WTC11 (cell line): ENCODE measurements around the gene TIMM44. TPM values are rescaled to one million over a fixed set of nuclear protein-coding genes. Genes with fewer than 3 reads are reported as not detected.

ENCODE experiments used
- ATAC-seq: fragments of 200-7000 bp; cut with Tn5 transposase; 2 replicates; pipeline ENCODE4 v1.10.0; 2021; ENCODE audit warnings: mild to moderate bottlenecking, moderate library complexity
- CTCF ChIA-PET: fragments of 300-600 bp; sonication (Branson Sonifier 250); formaldehyde crosslinking; loops from one replicate; lab custom pipeline; 2021; ENCODE audit warnings: antibody characterized with exemption; lab: Charles Lee
- POLR2A ChIA-PET: fragments of 350-600 bp; sonication (Branson Sonifier 250); formaldehyde crosslinking; loops from one replicate; lab custom pipeline; 2021; ENCODE audit warnings: antibody characterized with exemption; lab: Charles Lee
- DNase-seq: peaks from one replicate; pipeline ENCODE4 v3.0.0; 2021; ENCODE audit warnings: low spot score
- H3K27ac Mint-ChIP-seq: 2 replicates; pipeline ENCODE4 v1.8.0; 2021; ENCODE audit warnings: mixed read lengths
- H3K27me3 Mint-ChIP-seq: 2 replicates; pipeline ENCODE4 v1.8.0; 2021; ENCODE audit warnings: low read depth, mild to moderate bottlenecking, moderate library complexity, mixed read lengths
- H3K36me3 Mint-ChIP-seq: 2 replicates; pipeline ENCODE4 v1.8.0; 2021; ENCODE audit warnings: mixed read lengths
- H3K4me1 Mint-ChIP-seq: 2 replicates; pipeline ENCODE4 v1.8.0; 2022; ENCODE audit warnings: mixed read lengths
- H3K4me3 Mint-ChIP-seq: 2 replicates; pipeline ENCODE4 v1.8.0; 2021; ENCODE audit warnings: mild to moderate bottlenecking, moderate library complexity, mixed read lengths
- H3K9me3 Mint-ChIP-seq: 2 replicates; pipeline ENCODE4 v1.8.0; 2021; ENCODE audit warnings: mixed read lengths
- CDX4 ChIP-seq: fragments of 250-450 bp; sonication (Bioruptor Pico); IDR thresholded peaks from 2 replicates; pipeline ENCODE4 v1.9.0; 2021; ENCODE audit warnings: moderate library complexity, mild to moderate bottlenecking, inconsistent platforms, borderline replicate concordance
- CREB1 ChIP-seq: sonication (generic); formaldehyde crosslinking; IDR thresholded peaks from 2 replicates; pipeline ENCODE4 v1.8.0; 2023; ENCODE audit warnings: mild to moderate bottlenecking, missing genetic modification reagents
- CREM ChIP-seq: sonication (generic); formaldehyde crosslinking; IDR thresholded peaks from 2 replicates; pipeline ENCODE4 v1.8.1; 2022; ENCODE audit warnings: mild to moderate bottlenecking, missing genetic modification reagents, moderate library complexity
- CTCF ChIP-seq: fragments of 200-600 bp; IDR thresholded peaks from 2 replicates; pipeline ENCODE4 v1.8.0; 2022; ENCODE audit warnings: antibody characterized with exemption
- E2F4 ChIP-seq: sonication (generic); formaldehyde crosslinking; IDR thresholded peaks from 2 replicates; pipeline ENCODE4 v1.8.1; 2022; ENCODE audit warnings: low read depth, mild to moderate bottlenecking, moderate library complexity, missing genetic modification reagents, borderline replicate concordance
- ESRRA ChIP-seq: sonication (generic); formaldehyde crosslinking; IDR thresholded peaks from 2 replicates; pipeline ENCODE4 v1.8.1; 2022; ENCODE audit warnings: mild to moderate bottlenecking, missing genetic modification reagents, borderline replicate concordance
- MLX ChIP-seq: sonication (generic); formaldehyde crosslinking; IDR thresholded peaks from 2 replicates; pipeline ENCODE4 v1.8.1; 2023; ENCODE audit warnings: mild to moderate bottlenecking, missing genetic modification reagents, moderate library complexity
- NFATC4 ChIP-seq: fragments of 250-450 bp; sonication (Bioruptor Pico); IDR thresholded peaks from 2 replicates; pipeline ENCODE4 v1.9.0; 2021; ENCODE audit warnings: mild to moderate bottlenecking
- NR2C2 ChIP-seq: sonication (generic); formaldehyde crosslinking; IDR thresholded peaks from 2 replicates; pipeline ENCODE4 v1.8.0; 2022; ENCODE audit warnings: mild to moderate bottlenecking, missing genetic modification reagents
- SMAD3 ChIP-seq: sonication (generic); formaldehyde crosslinking; IDR thresholded peaks from 2 replicates; pipeline ENCODE4 v1.8.0; 2022; ENCODE audit warnings: missing genetic modification reagents, mild to moderate bottlenecking, borderline replicate concordance
- TEAD4 ChIP-seq: sonication (generic); formaldehyde crosslinking; IDR thresholded peaks from 2 replicates; pipeline ENCODE4 v1.8.0; 2022; ENCODE audit warnings: mild to moderate bottlenecking, missing genetic modification reagents
- ZMAT4 ChIP-seq: fragments of 250-450 bp; sonication (Bioruptor Pico); IDR thresholded peaks from 2 replicates; pipeline ENCODE4 v1.9.0; 2021; ENCODE audit warnings: mild to moderate bottlenecking
- total RNA-seq: library from RNA; stranded (reverse); gene quantifications from 3 replicates; pipeline ENCODE4 v1.2.3, GENCODE V29; 2021
- TF ChIP-seq, protein P1 (sequence below): sonication (generic); formaldehyde crosslinking; IDR thresholded peaks from 2 replicates; pipeline ENCODE4 v1.8.0; 2023; ENCODE audit warnings: mild to moderate bottlenecking, missing genetic modification reagents
- TF ChIP-seq, protein P2 (sequence below): fragments of 250-450 bp; sonication (Bioruptor Pico); IDR thresholded peaks from 2 replicates; pipeline ENCODE4 v1.9.0; 2021; ENCODE audit warnings: mild to moderate bottlenecking
- TF ChIP-seq, protein P3 (sequence below): sonication (generic); formaldehyde crosslinking; IDR thresholded peaks from 2 replicates; pipeline ENCODE4 v1.8.0; 2022; ENCODE audit warnings: mild to moderate bottlenecking, missing genetic modification reagents

Gene TIMM44
- total RNA-seq, 1 experiment from 2014 or later: 129 TPM

- no peak overlapping the region for H3K27ac Mint-ChIP-seq
- no peak for DNase-seq
- H3K36me3 Mint-ChIP-seq: no peaks in the 10 kb centered on the region
- H3K4me3 Mint-ChIP-seq: peak overlapping the region; percentile 45; the same call in 1 of the 2 replicates
- no peaks in the 10 kb centered on the region for H3K9me3 Mint-ChIP-seq
- CTCF ChIA-PET: interaction anchor here (0.7 to 2.9 kb wide), 6 partner anchors 20 to 71 kb away, joined by 3 to 11 read pairs (median 4); partner anchors contain the start of genes MAP2K7 and TIMM44
- no peak for ATAC-seq
- peaks cover 9% of the 10 kb centered on the region for H3K27me3 Mint-ChIP-seq
- no peak for TF ChIP-seq CDX4 (CRISPR knock-in tag)
- TF ChIP-seq CTCF: no peak
- no peak for TF ChIP-seq SMAD3 (CRISPR knock-in tag)
- TF ChIP-seq, protein P1, sequence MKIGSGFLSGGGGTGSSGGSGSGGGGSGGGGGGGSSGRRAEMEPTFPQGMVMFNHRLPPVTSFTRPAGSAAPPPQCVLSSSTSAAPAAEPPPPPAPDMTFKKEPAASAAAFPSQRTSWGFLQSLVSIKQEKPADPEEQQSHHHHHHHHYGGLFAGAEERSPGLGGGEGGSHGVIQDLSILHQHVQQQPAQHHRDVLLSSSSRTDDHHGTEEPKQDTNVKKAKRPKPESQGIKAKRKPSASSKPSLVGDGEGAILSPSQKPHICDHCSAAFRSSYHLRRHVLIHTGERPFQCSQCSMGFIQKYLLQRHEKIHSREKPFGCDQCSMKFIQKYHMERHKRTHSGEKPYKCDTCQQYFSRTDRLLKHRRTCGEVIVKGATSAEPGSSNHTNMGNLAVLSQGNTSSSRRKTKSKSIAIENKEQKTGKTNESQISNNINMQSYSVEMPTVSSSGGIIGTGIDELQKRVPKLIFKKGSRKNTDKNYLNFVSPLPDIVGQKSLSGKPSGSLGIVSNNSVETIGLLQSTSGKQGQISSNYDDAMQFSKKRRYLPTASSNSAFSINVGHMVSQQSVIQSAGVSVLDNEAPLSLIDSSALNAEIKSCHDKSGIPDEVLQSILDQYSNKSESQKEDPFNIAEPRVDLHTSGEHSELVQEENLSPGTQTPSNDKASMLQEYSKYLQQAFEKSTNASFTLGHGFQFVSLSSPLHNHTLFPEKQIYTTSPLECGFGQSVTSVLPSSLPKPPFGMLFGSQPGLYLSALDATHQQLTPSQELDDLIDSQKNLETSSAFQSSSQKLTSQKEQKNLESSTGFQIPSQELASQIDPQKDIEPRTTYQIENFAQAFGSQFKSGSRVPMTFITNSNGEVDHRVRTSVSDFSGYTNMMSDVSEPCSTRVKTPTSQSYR (CRISPR knock-in tag): no peak
- TF ChIP-seq NR2C2 (CRISPR knock-in tag): no peak
- TF ChIP-seq ZMAT4 (CRISPR knock-in tag): no peak
- TF ChIP-seq CREB1 (CRISPR knock-in tag): no peak
- no peak for TF ChIP-seq E2F4 (CRISPR knock-in tag)
- POLR2A ChIA-PET: interaction anchor here (0.6 kb wide), 1 partner anchor 896 kb away, joined by 4 read pairs; no protein-coding TSS in a partner anchor
- H3K4me1 Mint-ChIP-seq: peaks cover 9% of the 10 kb centered on the region
Observed at GRCh38 chr19:7924241-7924640, 19.2 kb downstream of the TIMM44 start.

DNA sequence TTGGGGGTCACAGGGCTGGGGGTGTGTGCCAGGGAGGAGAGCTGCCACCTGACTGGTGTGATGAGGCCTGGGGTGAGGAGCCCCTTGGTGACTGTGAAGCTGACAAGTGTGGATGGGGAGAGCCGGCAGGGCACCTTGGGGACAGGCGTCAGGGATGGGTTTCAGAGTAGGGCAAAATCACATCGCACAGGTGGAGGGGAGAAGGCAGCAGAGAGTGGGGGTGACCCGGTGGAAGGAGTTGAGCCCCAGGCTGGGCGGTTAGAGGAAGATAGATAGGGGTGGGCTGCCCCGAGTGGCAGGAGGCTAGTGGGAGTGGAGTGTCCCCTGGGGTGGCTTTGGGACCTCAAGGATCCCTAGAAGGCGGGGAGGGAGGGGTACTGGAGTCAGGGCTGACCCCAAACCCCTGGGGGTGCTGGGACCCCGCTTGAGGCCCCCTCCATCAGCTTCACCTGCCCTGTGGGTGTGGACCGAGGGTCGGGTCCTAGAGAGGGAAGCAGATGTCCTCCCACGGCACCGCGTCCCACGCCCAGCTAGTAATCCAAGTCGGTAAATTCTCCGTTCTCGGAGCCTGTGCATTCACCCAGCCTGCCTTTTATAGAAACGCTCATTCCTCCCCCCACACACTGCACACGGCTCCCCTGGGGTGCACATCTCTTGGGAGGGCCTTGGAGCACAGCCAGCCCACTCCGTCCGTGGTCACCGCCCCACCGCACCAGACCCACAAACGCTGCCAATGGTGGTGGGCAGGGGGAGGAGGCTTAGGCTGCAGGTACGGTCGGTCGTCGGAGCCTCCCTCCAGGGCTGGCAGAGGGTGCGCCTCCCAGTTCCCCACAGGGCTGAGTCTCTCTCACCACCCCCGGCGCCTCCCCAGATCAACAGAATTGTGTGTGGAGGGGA lies 19.9 kb downstream of the TIMM44 start:
- Mint-ChIP-seq H3K9me3 (no peaks in the 10 kb centered on the region), H3K27ac (no peak overlapping the region), H3K4me1 (peaks cover 9% of the 10 kb centered on the region), H3K36me3 (no peaks in the 10 kb centered on the region), H3K4me3 (no peak overlapping the region), H3K27me3 (peaks cover 16% of the 10 kb centered on the region)
- CTCF ChIA-PET: interaction anchor here (0.7 to 2.9 kb wide), 6 partner anchors 20 to 70 kb away, joined by 3 to 11 read pairs (median 4); partner anchors contain the start of genes MAP2K7 and TIMM44
- ATAC-seq (no peak), DNase-seq (no peak)
- POLR2A ChIA-PET: no interaction called here
- no peak for TF ChIP-seq ESRRA
- TF ChIP-seq TEAD4 (CRISPR knock-in tag): no peak
- TF ChIP-seq NFATC4 (CRISPR knock-in tag): no peak
- TF ChIP-seq, protein P2, sequence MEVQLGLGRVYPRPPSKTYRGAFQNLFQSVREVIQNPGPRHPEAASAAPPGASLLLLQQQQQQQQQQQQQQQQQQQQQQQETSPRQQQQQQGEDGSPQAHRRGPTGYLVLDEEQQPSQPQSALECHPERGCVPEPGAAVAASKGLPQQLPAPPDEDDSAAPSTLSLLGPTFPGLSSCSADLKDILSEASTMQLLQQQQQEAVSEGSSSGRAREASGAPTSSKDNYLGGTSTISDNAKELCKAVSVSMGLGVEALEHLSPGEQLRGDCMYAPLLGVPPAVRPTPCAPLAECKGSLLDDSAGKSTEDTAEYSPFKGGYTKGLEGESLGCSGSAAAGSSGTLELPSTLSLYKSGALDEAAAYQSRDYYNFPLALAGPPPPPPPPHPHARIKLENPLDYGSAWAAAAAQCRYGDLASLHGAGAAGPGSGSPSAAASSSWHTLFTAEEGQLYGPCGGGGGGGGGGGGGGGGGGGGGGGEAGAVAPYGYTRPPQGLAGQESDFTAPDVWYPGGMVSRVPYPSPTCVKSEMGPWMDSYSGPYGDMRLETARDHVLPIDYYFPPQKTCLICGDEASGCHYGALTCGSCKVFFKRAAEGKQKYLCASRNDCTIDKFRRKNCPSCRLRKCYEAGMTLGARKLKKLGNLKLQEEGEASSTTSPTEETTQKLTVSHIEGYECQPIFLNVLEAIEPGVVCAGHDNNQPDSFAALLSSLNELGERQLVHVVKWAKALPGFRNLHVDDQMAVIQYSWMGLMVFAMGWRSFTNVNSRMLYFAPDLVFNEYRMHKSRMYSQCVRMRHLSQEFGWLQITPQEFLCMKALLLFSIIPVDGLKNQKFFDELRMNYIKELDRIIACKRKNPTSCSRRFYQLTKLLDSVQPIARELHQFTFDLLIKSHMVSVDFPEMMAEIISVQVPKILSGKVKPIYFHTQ (CRISPR knock-in tag): no peak
- no peak for TF ChIP-seq E2F4 (CRISPR knock-in tag)
- no peak for TF ChIP-seq MLX (CRISPR knock-in tag)
- TF ChIP-seq CREM (CRISPR knock-in tag): no peak
- TF ChIP-seq, protein P3, sequence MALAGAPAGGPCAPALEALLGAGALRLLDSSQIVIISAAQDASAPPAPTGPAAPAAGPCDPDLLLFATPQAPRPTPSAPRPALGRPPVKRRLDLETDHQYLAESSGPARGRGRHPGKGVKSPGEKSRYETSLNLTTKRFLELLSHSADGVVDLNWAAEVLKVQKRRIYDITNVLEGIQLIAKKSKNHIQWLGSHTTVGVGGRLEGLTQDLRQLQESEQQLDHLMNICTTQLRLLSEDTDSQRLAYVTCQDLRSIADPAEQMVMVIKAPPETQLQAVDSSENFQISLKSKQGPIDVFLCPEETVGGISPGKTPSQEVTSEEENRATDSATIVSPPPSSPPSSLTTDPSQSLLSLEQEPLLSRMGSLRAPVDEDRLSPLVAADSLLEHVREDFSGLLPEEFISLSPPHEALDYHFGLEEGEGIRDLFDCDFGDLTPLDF (CRISPR knock-in tag): no peak
